WTC11 (cell line): ENCODE data around the gene ATP2C1. TPM values are rescaled to one million over a fixed set of nuclear protein-coding genes. Genes with fewer than 3 reads are reported as not detected.

Experiments used
- ATAC-seq: fragments of 200-7000 bp; cut with Tn5 transposase; 2 replicates; pipeline ENCODE4 v1.10.0; 2021; ENCODE audit warnings: mild to moderate bottlenecking, moderate library complexity
- CTCF ChIA-PET: fragments of 300-600 bp; sonication (Branson Sonifier 250); formaldehyde crosslinking; loops from one replicate; lab custom pipeline; 2021; ENCODE audit warnings: antibody characterized with exemption; lab: Charles Lee
- POLR2A ChIA-PET: fragments of 350-600 bp; sonication (Branson Sonifier 250); formaldehyde crosslinking; loops from one replicate; lab custom pipeline; 2021; ENCODE audit warnings: antibody characterized with exemption; lab: Charles Lee
- DNase-seq: peaks from one replicate; pipeline ENCODE4 v3.0.0; 2021; ENCODE audit warnings: low spot score
- H3K27ac Mint-ChIP-seq: 2 replicates; pipeline ENCODE4 v1.8.0; 2021; ENCODE audit warnings: mixed read lengths
- H3K27me3 Mint-ChIP-seq: 2 replicates; pipeline ENCODE4 v1.8.0; 2021; ENCODE audit warnings: low read depth, mild to moderate bottlenecking, moderate library complexity, mixed read lengths
- H3K36me3 Mint-ChIP-seq: 2 replicates; pipeline ENCODE4 v1.8.0; 2021; ENCODE audit warnings: mixed read lengths
- H3K4me1 Mint-ChIP-seq: 2 replicates; pipeline ENCODE4 v1.8.0; 2022; ENCODE audit warnings: mixed read lengths
- H3K4me3 Mint-ChIP-seq: 2 replicates; pipeline ENCODE4 v1.8.0; 2021; ENCODE audit warnings: mild to moderate bottlenecking, moderate library complexity, mixed read lengths
- H3K9me3 Mint-ChIP-seq: 2 replicates; pipeline ENCODE4 v1.8.0; 2021; ENCODE audit warnings: mixed read lengths
- AR ChIP-seq: fragments of 250-450 bp; sonication (Bioruptor Pico); IDR thresholded peaks from 2 replicates; pipeline ENCODE4 v1.9.0; 2021; ENCODE audit warnings: mild to moderate bottlenecking
- CBFB ChIP-seq: sonication (generic); formaldehyde crosslinking; IDR thresholded peaks from 2 replicates; pipeline ENCODE4 v1.8.1; 2022; ENCODE audit warnings: mild to moderate bottlenecking, low read depth, missing genetic modification reagents
- CREB1 ChIP-seq: sonication (generic); formaldehyde crosslinking; IDR thresholded peaks from 2 replicates; pipeline ENCODE4 v1.8.0; 2023; ENCODE audit warnings: mild to moderate bottlenecking, missing genetic modification reagents
- E2F4 ChIP-seq: sonication (generic); formaldehyde crosslinking; IDR thresholded peaks from 2 replicates; pipeline ENCODE4 v1.8.1; 2022; ENCODE audit warnings: low read depth, mild to moderate bottlenecking, moderate library complexity, missing genetic modification reagents, borderline replicate concordance
- ELF4 ChIP-seq: sonication (generic); formaldehyde crosslinking; IDR thresholded peaks from 2 replicates; pipeline ENCODE4 v1.8.1; 2022; ENCODE audit warnings: low read depth, mild to moderate bottlenecking, moderate library complexity, missing genetic modification reagents
- ESRRA ChIP-seq: sonication (generic); formaldehyde crosslinking; IDR thresholded peaks from 2 replicates; pipeline ENCODE4 v1.8.1; 2022; ENCODE audit warnings: mild to moderate bottlenecking, missing genetic modification reagents, borderline replicate concordance
- ETV6 ChIP-seq: sonication (generic); formaldehyde crosslinking; IDR thresholded peaks from 2 replicates; pipeline ENCODE4 v1.8.1; 2022; ENCODE audit warnings: mild to moderate bottlenecking, missing genetic modification reagents
- FOXK1 ChIP-seq: sonication (generic); formaldehyde crosslinking; IDR thresholded peaks from 2 replicates; pipeline ENCODE4 v1.8.0; 2022; ENCODE audit warnings: mild to moderate bottlenecking, moderate library complexity, missing genetic modification reagents
- GRHL2 ChIP-seq: fragments of 250-450 bp; sonication (Bioruptor Pico); IDR thresholded peaks from 2 replicates; pipeline ENCODE4 v1.8.0; 2022; ENCODE audit warnings: mild to moderate bottlenecking, moderate library complexity; ENCODE audit not compliant: insufficient replicate concordance, severe bottlenecking
- GTF2I ChIP-seq: fragments of 250-450 bp; sonication (Bioruptor Pico); conservative IDR thresholded peaks from 2 replicates; pipeline ENCODE4 v1.4.0; 2021; ENCODE audit warnings: mild to moderate bottlenecking
- IRF1 ChIP-seq: sonication (generic); formaldehyde crosslinking; IDR thresholded peaks from 2 replicates; pipeline ENCODE4 v1.8.0; 2023; ENCODE audit warnings: missing genetic modification reagents
- JUN ChIP-seq: sonication (generic); formaldehyde crosslinking; IDR thresholded peaks from 2 replicates; pipeline ENCODE4 v1.8.0; 2023; ENCODE audit warnings: mild to moderate bottlenecking, missing genetic modification reagents
- MLX ChIP-seq: sonication (generic); formaldehyde crosslinking; IDR thresholded peaks from 2 replicates; pipeline ENCODE4 v1.8.1; 2023; ENCODE audit warnings: mild to moderate bottlenecking, missing genetic modification reagents, moderate library complexity
- NFATC4 ChIP-seq: fragments of 250-450 bp; sonication (Bioruptor Pico); IDR thresholded peaks from 2 replicates; pipeline ENCODE4 v1.9.0; 2021; ENCODE audit warnings: mild to moderate bottlenecking
- NFYB ChIP-seq: sonication (generic); formaldehyde crosslinking; conservative IDR thresholded peaks from 2 replicates; pipeline ENCODE4 v1.8.0; 2022; ENCODE audit warnings: low read depth, missing genetic modification reagents
- NR3C1 ChIP-seq: sonication (generic); formaldehyde crosslinking; conservative IDR thresholded peaks from 2 replicates; pipeline ENCODE4 v1.8.1; 2023; ENCODE audit warnings: low read depth, mild to moderate bottlenecking, missing genetic modification reagents
- PREB ChIP-seq: sonication (generic); formaldehyde crosslinking; IDR thresholded peaks from 2 replicates; pipeline ENCODE4 v1.8.1; 2022; ENCODE audit warnings: mild to moderate bottlenecking, missing genetic modification reagents, moderate library complexity, borderline replicate concordance
- SP1 ChIP-seq: sonication (generic); formaldehyde crosslinking; conservative IDR thresholded peaks from 2 replicates; pipeline ENCODE4 v1.8.1; 2022; ENCODE audit warnings: missing genetic modification reagents
- TEAD1 ChIP-seq: sonication (generic); formaldehyde crosslinking; IDR thresholded peaks from 2 replicates; pipeline ENCODE4 v1.8.0; 2022; ENCODE audit warnings: mild to moderate bottlenecking, missing genetic modification reagents
- TEAD4 ChIP-seq: sonication (generic); formaldehyde crosslinking; IDR thresholded peaks from 2 replicates; pipeline ENCODE4 v1.8.0; 2022; ENCODE audit warnings: mild to moderate bottlenecking, missing genetic modification reagents
- USF2 ChIP-seq: sonication (generic); formaldehyde crosslinking; IDR thresholded peaks from 2 replicates; pipeline ENCODE4 v1.8.1; 2023; ENCODE audit warnings: mild to moderate bottlenecking, missing genetic modification reagents, moderate library complexity
- ZNF121 ChIP-seq: sonication (generic); formaldehyde crosslinking; IDR thresholded peaks from 2 replicates; pipeline ENCODE4 v1.8.0; 2023; ENCODE audit warnings: missing genetic modification reagents
- ZNF263 ChIP-seq: sonication (generic); formaldehyde crosslinking; IDR thresholded peaks from 2 replicates; pipeline ENCODE4 v1.8.1; 2022; ENCODE audit warnings: low read depth, mild to moderate bottlenecking, moderate library complexity, missing genetic modification reagents
- ZNF416 ChIP-seq: fragments of 250-450 bp; sonication (Bioruptor Pico); IDR thresholded peaks from 2 replicates; pipeline ENCODE4 v1.9.0; 2021; ENCODE audit warnings: mild to moderate bottlenecking, inconsistent platforms
- ZNF423 ChIP-seq: fragments of 250-450 bp; sonication (Bioruptor Pico); IDR thresholded peaks from 2 replicates; pipeline ENCODE4 v2.1.2; 2022; ENCODE audit warnings: mild to moderate bottlenecking, moderate library complexity
- ZNF671 ChIP-seq: fragments of 250-450 bp; sonication (Bioruptor Pico); IDR thresholded peaks from 2 replicates; pipeline ENCODE4 v1.8.0; 2021; ENCODE audit warnings: mild to moderate bottlenecking
- ZSCAN18 ChIP-seq: fragments of 250-450 bp; sonication (Bioruptor Pico); IDR thresholded peaks from 2 replicates; pipeline ENCODE4 v2.1.2; 2022; ENCODE audit warnings: mild to moderate bottlenecking, moderate library complexity
- total RNA-seq: library from RNA; stranded (reverse); gene quantifications from 3 replicates; pipeline ENCODE4 v1.2.3, GENCODE V29; 2021

The ATP2C1 gene
- total RNA-seq, 1 experiment from 2014 or later = 62.5 TPM

- CTCF ChIA-PET = no interaction called here
Measured at GRCh38 chr3:130935761-130936492, 42.0 kb downstream of the ATP2C1 start.

GRCh38 chr3:130939753-130940152, 45.9 kb downstream of the ATP2C1 start:
- POLR2A ChIA-PET = no interaction called here
- H3K27me3 Mint-ChIP-seq = no peaks in the 10 kb centered on the region
- CTCF ChIA-PET = no interaction called here
- H3K36me3 Mint-ChIP-seq = peaks cover 33% of the 10 kb centered on the region
- DNase-seq (no peak), ATAC-seq (no peak)
- no peak overlapping the region for H3K27ac Mint-ChIP-seq
- H3K9me3 Mint-ChIP-seq = no peaks in the 10 kb centered on the region
- H3K4me3 Mint-ChIP-seq = no peak overlapping the region
- no peaks in the 10 kb centered on the region for H3K4me1 Mint-ChIP-seq
- no peak for TF ChIP-seq PREB (CRISPR knock-in tag)
- no peak for TF ChIP-seq GTF2I (CRISPR knock-in tag)
- no peak for TF ChIP-seq NFYB (CRISPR knock-in tag)
- no peak for TF ChIP-seq ZNF263 (CRISPR knock-in tag)
- TF ChIP-seq IRF1 (CRISPR knock-in tag) = no peak
- TF ChIP-seq ELF4 = no peak
- TF ChIP-seq TEAD1 (CRISPR knock-in tag) = no peak
- no peak for TF ChIP-seq E2F4 (CRISPR knock-in tag)
- TF ChIP-seq AR (CRISPR knock-in tag) = no peak

More at GRCh38 chr3:130935761-130936492, 42.0 kb downstream of the ATP2C1 start:
- H3K9me3 Mint-ChIP-seq = no peaks in the 10 kb centered on the region
- H3K27me3 Mint-ChIP-seq = no peaks in the 10 kb centered on the region
- H3K27ac Mint-ChIP-seq = no peak overlapping the region
- peaks cover 8% of the 10 kb centered on the region; the same call in 1 of the 2 replicates for H3K4me1 Mint-ChIP-seq
- no peak overlapping the region for H3K4me3 Mint-ChIP-seq
- POLR2A ChIA-PET = no interaction called here
- H3K36me3 Mint-ChIP-seq = peaks cover 14% of the 10 kb centered on the region
- TF ChIP-seq ZNF416 (CRISPR knock-in tag) (no peak), TEAD4 (CRISPR knock-in tag) (no peak), USF2 (CRISPR knock-in tag) (no peak), SP1 (no peak), ZNF423 (no peak), JUN (CRISPR knock-in tag) (no peak), IRF1 (CRISPR knock-in tag) (no peak), GRHL2 (CRISPR knock-in tag) (no peak), ETV6 (CRISPR knock-in tag) (no peak), ESRRA (CRISPR knock-in tag) (no peak), ZNF671 (CRISPR knock-in tag) (no peak), MLX (CRISPR knock-in tag) (no peak), ZNF121 (CRISPR knock-in tag) (no peak), CREB1 (CRISPR knock-in tag) (no peak), NFATC4 (no peak), FOXK1 (CRISPR knock-in tag) (no peak), ZSCAN18 (CRISPR knock-in tag) (no peak), CBFB (CRISPR knock-in tag) (no peak), NR3C1 (CRISPR knock-in tag) (no peak)
- DNase-seq = no peak
- ATAC-seq = no peak
